GM18867 (cell line): ENCODE results near the gene MKKS.

Experiments used
- ATAC-seq: cut with Tn5 transposase; IDR thresholded peaks from one replicate; pipeline ENCODE4 v1.9.1; 2021; ENCODE audit warnings: mild to moderate bottlenecking, moderate library complexity; ENCODE audit not compliant: unreplicated experiment

Gene MKKS

DNA sequence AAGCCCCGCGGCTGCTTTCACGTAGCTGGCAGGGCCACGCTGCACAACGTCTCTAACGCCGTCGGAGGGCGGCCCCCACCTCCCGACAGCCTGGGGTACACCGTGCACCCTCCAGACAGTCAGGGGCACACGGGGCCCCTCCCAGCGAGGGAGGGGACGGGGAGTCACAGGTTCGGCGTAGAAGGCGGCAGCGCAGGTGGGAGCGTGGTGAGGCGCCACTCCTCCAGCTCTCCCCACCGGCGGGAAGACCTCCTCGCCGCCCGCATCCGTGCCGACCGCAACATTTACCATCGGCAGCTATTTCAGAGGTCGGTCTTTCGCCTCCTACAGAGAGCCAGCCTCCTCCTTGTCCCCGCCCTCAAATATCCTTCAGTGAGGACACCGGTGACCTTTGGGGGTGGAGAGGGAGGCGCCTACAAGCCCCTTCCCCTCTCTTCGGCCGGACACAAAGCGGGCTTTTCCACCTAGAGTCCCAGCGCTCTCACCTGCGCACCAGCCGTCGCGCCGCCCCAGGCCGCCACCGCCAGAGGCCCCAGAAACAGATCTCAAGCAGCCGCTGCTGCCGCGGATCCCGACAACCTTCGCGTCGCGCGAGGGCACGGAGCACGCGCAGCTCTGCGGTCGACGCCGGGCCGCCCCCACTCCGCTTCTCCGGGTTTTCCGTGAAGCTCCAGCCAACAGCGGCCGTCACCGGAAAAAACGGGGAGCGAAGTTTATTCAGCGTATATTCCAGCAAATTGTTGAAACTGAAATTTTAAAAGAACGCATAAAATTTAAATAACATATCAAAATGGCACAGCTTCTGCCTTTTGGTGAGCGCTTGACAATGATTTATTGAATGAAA lies at the start of gene MKKS:
MKKS (minus strand) TSS at position 600 of the 844 bp plus-strand sequence. CDS start 20,708 bp downstream, outside the sequence.
- ATAC-seq, result peak; percentile 63

DNA sequence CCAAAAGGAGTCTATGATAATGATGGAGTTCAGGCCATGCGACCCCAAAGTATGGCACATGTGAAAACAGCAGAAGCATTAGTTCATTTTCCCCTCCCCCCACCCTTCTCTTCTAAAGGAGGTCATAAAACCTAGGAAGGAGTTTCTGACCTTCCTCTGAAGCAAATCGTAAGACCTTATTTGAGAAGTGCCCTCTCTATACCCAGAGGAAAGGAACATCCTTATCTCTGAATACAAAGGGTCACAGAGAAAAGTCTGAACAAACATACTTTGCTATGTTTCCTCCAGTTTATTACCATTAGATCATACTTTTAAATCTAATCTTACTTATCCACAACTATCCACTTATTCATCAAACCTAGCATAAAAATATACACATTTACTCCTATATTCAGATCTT lies 49.7 kb upstream of the MKKS start:
- no peak for ATAC-seq

DNA sequence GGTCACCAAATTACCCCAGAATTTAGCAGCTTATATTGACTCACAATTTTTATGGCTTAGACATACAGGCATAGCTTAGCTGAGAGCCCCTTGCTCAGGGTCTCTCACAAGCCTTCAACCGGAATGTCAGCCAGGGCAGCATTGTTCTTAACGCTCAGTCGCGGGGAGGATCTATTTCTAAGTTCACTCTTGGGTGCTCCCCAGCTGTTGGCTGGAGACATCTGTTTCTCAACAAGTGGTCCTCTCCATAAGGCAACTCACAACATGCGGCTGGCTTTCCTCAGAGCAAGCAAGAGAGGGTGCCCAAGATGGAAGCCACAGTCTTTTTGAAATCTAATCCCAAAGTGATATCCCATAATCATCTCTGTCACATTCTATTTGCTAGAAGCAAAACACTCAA lies 47.7 kb upstream of the MKKS start:
- no peak for ATAC-seq

DNA sequence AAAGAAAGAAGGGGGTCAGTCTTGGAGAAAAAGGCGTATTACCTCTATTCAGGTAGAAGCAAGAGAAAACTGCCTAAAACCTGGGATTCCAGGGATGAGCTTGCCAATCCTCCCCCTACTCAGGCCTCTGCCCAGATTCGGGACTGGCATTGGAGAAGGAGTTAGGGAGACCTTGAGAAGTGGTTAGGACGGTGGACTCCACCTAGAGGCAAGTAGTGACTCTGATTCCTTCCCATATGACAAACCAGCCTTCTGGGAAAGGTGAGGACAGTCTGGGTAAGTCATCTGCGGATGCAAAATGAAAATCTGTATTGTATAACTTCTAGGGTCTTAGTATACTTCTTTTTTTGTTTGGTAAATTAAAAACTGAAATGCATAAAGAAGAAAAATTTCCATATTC lies 44.9 kb upstream of the MKKS start:
- no peak for ATAC-seq

DNA sequence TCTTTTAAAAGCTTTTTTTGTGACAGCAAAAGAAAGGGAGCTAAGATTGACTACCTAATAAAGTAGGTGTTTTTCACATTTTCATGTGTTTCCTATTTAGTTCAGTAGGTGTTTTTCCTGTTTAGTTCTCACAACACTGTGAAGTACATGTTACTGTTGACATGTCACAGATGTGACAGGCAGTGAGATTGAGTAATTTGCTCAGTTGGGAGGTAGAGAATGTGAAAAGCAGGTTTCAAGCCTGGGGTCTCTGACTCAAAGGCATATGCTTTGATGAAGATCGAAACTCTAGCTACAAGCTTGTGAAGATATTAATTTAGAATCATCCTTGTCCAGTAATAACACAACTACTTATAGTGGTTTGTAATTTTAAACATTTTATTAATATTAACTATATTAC lies 44.2 kb upstream of the MKKS start:
- peak; percentile 78 for ATAC-seq

DNA sequence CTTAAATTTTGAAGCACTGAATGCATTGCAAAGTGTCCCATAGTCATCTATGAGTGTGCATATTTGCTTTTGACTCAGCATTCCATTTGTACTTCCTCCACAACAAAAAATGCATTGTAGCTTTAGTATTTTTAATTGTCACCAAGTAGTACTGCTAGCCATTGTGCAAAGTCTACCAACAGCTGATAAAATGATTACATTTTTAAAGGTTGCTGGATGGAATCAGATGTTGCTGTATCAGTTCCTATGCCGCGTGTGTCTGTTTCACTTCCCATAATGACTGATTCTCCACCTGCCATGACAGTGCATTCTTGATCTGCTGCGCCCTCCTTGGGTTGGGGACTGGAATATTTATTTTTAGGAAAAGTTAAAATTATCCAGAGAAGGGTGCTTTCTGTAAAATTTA lies 42.3 kb upstream of the MKKS start:
- peak; percentile 78 for ATAC-seq

DNA sequence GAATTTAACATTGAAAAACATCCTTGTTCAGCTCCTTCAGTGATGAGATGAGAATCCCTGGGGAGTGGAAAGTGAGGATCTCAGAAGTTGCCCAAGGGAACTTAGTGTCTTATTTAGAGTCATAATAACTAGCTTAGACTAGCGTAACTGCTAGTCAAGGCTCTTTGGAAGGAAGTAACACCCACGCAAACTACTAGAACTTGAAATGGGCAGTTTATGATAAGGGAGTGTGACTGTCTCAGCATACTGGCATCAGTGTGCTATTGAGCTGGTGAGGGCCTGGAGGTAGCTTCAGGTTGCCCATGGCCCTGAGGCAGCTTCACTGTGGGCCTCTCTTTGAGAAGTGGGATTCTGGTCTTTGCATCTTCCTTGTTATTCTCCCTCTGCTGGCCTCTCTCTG lies 41.2 kb upstream of the MKKS start:
- no peak for ATAC-seq

DNA sequence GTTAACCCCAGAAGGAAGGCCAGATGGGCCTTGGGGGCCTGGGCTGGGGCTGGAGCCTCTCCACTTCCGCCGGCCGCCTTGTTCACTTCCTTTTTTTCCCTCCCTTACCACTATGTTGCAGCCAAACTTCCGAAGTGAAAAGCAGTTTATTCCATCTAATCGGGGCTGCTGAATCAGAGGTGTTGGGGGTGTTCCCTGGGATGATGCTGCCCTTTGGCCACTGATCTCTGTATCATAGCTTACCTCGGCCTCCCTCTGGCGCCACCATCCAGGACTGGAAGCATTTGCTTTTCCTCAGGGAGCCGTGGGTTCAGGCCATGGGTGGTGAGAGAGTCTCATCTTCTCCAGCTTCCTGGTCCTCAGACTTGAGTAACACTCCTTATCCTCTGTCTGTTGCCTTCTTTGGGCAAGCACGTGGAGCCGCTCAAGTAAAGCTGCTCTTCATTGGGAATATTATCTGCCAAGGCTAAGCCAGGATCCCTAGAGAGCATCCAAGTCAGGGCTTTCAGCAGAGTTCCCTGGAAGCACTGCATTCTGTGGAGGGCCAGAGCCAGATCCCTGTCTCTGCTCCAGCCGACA lies 40.7 kb upstream of the MKKS start:
- ATAC-seq, result no peak

DNA sequence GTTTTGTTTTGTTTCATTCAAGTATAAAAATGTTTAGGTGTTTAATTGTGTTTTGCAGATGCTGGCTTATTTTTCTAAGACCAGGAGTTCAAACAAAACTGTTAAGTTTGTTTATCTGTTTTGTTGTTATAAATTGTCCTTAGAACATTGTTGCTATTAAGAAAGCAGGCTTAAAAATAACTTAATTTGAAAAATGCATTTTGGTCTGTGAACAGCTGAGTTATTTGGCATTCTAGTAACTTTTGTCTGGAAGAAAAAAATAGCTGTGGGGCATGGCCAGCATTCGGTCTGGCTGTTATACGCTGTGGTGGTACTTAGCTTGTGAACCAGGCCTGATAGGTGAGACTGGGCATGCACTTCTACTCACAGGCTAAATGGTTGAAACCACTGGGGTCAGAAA lies 38.8 kb upstream of the MKKS start:
- no peak for ATAC-seq

DNA sequence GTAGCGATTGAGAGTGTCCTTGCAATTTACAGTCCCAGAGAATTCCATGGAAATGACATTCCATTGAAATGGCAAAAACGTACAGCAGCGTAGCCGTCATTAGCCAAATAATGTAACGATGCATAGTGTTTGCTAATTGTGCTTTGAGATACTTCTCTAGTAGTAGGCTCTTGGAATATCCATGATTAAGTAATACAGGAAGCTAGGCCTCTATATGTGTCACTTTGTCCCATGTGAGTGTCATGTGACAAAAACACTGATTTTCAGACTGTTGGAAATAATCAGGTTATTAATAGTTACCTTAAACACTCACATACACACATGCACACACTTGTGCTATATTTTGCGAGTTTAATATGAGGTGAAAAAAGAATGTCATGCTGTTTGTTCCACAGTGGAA lies 36.3 kb upstream of the MKKS start:
- no peak for ATAC-seq

DNA sequence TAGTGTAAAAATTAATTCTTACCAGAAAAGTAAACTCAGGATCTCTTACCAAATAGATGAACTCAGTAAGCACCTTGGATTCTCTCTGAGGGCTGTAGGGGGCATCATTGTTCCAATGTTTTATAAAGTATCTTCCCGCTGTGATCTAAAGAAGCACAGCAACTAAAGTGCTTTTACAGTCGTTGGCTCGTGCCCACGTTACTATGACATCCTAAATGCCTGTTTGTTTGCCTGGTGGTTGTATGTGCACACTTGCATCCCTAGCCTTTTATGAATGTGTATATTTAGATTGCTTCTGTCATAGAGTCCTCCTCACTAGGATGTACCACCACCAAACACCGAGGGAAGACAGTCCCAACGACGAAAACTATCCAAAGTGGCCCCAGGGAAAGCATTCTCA lies 35.6 kb upstream of the MKKS start:
- ATAC-seq, result no peak

DNA sequence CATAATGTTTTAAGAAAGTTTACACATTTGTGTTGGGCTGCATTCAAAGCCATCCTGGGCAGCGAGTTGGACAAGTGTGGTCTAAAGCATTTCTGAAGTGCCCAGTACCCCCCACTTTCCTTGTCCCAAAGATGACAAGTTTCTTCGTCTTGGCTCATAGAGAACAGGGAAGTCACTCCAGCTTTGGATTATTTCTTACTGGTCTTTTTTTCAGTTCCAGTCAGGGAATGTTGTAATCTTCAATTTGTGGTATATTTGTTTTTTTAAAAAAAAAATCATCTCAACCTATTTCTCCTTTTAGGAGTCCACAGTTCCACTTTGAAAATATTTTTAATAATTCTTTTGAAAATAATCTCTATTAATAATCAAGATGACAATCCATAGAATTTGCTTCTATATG lies 35.0 kb upstream of the MKKS start:
- no peak for ATAC-seq

DNA sequence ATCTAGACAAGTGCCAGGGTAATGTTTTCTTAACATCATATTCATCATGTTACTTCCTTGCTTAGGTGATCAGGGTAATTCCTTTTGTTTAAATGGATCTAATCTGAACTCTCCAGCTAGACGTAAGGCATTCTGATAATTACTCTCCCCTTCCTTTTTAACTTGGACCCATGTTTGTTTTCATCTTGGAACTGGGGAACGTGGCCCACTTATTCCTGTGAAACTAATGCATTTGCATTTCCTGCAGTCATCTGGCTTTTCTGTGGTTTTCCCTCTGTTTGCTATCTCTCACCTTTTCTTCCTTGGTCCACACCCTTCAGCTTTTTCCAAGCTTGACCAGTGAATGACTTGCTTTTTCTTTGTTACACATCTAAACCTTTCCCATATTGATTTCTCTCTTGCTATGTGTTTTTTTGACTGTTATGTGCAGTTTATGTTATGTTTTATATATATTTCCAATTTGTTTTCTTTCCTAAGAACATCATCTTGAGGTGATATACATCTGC lies 34.4 kb upstream of the MKKS start:
- ATAC-seq, result no peak

DNA sequence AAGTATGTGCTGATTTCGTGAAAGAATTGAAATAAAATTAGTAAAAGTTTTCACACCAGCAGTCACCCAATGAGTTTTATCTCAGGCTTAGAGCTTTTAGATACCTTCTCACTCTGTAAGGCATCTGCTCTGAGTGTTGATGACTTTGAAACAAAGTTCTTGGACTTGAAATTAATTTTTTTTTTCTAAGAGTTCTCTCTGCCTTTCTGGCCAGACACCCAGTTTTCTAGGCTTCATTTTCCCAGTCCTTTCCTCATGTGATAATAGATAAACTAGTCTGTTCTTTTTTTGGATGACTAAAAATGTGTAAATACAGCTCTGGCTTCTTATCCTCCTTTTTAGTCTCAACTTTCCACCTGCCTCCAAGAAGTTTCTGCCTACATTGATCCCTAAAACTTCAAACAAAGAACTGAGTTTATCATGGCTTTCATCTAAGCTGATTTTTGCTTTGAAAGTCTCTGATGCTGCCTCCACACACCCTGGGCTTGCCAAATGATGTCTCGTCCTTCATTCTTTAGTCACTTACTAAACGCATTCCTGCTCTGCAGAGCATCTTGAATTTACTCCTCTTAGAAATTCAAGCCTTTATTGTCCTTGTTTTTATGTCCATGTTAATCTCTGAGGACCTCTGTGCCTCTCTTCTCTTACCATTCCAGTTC lies 33.8 kb upstream of the MKKS start:
- ATAC-seq, result no peak

DNA sequence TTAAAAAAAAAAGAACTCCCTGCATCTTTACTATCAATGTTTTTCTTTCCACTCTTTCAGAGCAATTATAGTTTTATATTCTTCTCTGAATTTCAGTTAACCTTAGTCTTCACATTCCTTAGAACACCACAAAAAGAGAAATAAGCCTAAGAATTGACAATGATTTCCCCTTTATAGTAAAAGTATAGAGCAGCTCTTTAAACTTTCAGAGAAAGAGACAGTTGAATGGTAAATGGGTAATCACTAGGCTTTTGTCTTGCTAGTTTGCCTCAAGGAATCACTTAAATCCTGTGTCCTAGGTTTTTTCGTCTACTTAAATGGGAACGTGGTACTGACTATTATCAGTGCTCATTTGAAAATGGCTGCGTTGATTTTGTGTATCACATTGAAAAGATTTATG lies 32.8 kb upstream of the MKKS start:
- no peak for ATAC-seq

DNA sequence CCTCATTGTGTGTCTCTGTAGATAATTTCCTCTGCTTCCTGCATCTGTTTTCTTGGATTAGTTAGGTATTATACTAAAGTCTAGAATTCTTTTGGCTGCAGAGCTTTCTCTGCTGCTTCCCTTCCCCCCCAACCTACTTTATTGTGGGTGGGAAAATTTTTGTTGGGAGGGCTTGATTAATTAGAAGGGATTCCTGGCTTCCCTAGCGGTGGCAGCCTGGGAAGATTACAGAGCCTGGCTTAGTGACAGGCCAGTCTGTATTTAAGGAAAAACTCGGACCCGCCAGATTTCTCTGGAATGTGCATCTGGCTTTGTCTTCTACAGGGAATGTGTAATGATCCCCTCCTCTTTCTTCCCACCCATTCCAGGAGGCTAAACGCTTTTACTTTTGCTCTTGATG lies 32.3 kb upstream of the MKKS start:
- ATAC-seq, result no peak

DNA sequence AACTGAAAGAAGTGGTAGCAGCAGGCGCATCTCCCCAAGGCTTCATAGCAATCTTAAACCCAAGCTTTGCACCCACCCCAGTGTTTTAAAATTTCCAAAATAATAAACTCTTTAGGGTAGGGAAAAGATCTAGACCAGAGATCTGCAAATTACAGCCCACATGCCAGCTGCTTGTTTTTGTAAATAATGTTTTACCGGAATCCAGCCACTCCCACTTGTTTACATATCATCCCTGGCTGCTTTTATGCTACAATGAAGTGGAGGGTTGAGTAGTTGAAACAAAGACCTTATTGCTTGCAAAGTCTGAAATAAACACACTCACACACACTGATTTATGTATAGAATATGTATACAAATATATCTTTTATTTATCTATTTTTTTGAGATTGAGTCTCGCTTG lies 31.1 kb upstream of the MKKS start:
- no peak for ATAC-seq

DNA sequence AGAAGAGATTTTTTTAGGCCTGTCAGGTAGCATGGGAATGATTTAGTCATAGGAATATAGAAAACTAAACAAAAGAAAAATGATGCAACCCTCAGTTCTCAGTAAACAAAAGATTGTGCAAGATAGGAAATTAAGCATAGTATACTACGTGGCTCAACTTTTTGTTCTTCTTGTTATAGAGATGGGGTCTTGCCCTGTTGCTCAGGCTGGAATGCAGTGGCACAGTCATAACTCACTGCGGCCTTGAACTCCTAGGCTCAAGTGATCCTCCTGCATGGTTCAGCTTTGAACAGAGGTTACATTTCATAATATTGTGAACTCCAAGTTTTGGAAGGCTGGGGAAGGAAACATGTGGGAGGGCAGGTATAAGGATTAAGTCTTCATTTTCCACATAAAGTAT lies 29.6 kb upstream of the MKKS start:
- ATAC-seq, result no peak

DNA sequence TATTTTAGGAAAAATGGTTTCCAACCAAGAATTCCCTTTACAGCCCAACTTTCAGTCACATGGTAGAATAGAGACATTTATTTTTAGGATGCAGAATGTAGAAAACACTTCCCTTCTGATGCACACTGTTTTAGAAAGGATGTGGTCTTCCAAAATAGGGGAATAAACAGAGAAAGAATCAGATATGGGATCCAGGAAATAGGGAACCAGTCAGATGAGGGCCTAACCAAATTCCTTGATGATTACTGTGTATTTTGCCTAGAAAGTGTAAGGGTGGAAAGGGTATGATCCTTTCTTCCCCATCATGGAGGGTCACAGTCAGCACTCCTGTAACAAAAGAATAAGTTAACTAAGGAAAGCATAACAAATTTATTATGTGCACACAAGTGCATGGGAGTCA lies 28.5 kb upstream of the MKKS start:
- ATAC-seq, result no peak

DNA sequence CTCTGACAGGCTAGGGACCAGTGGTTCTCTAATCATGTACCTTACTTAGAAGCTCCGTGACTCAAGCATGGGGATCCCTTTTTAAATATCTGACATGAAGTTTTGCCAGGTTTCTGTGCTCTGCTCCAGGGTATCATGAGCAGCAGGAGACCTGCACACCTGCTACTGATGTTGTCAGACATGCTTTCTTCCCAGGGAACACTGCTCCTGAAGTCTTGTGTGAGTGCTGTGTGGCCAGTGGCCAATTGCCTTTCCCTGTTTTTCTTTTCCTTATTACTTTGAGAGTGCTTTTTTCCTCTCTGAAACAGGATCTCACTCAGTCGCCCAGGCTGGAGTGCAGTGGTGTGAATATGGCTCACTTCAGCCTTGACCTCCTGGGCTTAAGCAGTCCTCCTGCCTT lies 27.5 kb upstream of the MKKS start:
- ATAC-seq, result no peak

DNA sequence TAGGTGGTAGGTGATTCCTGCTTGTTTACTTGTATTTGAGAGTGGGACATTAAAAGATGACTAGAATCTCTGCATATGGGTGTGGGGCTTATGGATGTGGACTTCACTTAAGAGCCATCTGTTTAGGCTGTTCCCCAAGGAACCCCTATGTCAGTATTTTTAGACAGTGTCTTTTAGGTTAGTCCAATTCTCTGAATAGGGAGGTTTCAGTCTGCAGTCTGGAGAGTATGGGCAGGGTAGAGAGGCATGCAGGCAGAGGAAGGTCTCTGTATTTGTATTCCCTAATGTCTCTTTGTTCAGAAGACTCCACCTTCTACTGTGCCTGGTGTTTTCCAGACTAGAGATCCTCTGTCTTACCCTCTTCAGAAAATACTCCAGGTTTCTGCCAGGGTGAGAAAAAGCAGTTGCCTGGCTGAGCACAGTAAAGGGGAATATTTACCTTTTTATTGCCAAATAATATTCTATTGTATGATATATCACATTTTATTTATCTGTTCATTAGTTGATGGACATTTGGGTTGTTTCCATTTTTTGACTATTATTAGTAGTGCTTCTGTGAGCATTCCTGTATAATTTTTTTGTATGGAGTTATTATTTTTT lies 20.2 kb upstream of the MKKS start:
- ATAC-seq, result no peak

DNA sequence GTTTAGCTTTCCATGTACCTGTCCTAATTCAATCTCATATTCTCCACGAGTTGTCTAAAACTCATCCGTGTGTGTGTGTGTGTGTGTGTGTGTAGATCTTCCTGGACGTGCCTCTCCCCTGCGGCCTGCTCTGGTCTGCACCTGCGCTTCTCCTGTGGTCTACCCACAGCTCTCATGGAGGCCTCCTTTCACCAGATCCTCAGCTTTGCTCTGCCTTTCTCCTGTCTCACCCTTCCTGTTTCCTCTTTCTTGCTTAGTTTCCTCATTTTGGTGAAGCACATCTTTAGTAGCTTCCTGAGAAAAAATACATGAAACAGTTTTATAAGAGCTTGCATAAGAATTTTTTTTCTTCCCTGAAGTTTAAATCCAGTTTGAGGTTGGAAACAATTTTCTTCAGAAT lies 19.2 kb upstream of the MKKS start:
- peak; percentile 88 for ATAC-seq
